HCT116 (cell line): Measurements from ENCODE around the gene GRM8.

Experiments used
- CTCF ChIP-seq, 3 experiments: fragments of 200-600 bp in 1 of 3; sonication (generic) in 1 of 3; IDR thresholded peaks in 2 of 3; conservative IDR thresholded peaks in 1 of 3; 2 replicates each; pipeline ENCODE4 v1.5.1; 2012 to 2017; ENCODE audit warnings: low read depth in 2 of 3, low read length in 2 of 3, antibody characterized with exemption in 1 of 3, borderline replicate concordance in 1 of 3, control low read depth in 1 of 3, mild to moderate bottlenecking in 1 of 3, mixed read lengths in 1 of 3, mixed run types in 1 of 3, moderate library complexity in 1 of 3; ENCODE audit not compliant: insufficient read depth in 1 of 3
- SP1 ChIP-seq: IDR thresholded peaks from 2 replicates; pipeline ENCODE4 v1.6.1; 2012; ENCODE audit warnings: low read depth

- TF ChIP-seq CTCF (IDR thresholded peaks at IDR 0.05 in 2 of 3, conservative IDR thresholded peaks at IDR 0.05 in 1 of 3; ENCODE audit: borderline replicate concordance in 1 of 3, insufficient read depth in 1 of 3, low read depth in 2 of 3, low read length in 2 of 3) (no peak), SP1 (no peak)
These were observed 159.4 kb downstream of the GRM8 start for GRCh38 chr7:127093340-127093739.
